Astrocyte (in vitro differentiated cells and primary cell): ENCODE data around the gene TRAK1. TPM values are rescaled to one million over a fixed set of nuclear protein-coding genes. Genes with fewer than 3 reads are reported as not detected.

Experiments
- DNase-seq: peaks from one replicate; pipeline ENCODE4 v3.0.0-alpha.2; 2010; ENCODE audit warnings: low read depth
- FAIRE-seq: peaks from 2 replicates; lab custom pipeline; 2011; peaks lifted over from hg19 to GRCh38; lab: Jason Lieb, UNC
- H2AFZ ChIP-seq: 2 replicates; pipeline ENCODE4 v1.6.0; 2012; ENCODE audit warnings: low read depth, low read length, inconsistent platforms
- H3K27ac ChIP-seq: 2 replicates; pipeline ENCODE4 v1.5.1; 2011; ENCODE audit warnings: low read depth, low read length, inconsistent platforms
- H3K27me3 ChIP-seq: 2 replicates; pipeline ENCODE4 v1.6.0; 2011; ENCODE audit warnings: low read length, inconsistent platforms; ENCODE audit not compliant: insufficient read depth
- H3K36me3 ChIP-seq: 2 replicates; pipeline ENCODE4 v1.5.1; 2011; ENCODE audit warnings: low read length, inconsistent platforms; ENCODE audit not compliant: insufficient read depth
- H3K4me1 ChIP-seq: 2 replicates; pipeline ENCODE4 v1.5.1; 2011; ENCODE audit warnings: low read length, inconsistent platforms; ENCODE audit not compliant: insufficient read depth
- H3K4me2 ChIP-seq: 2 replicates; pipeline ENCODE4 v1.6.0; 2012; ENCODE audit warnings: low read length, inconsistent platforms
- H3K4me3 ChIP-seq: 2 replicates; pipeline ENCODE4 v1.5.1; 2011; ENCODE audit warnings: low read depth, mild to moderate bottlenecking, low read length, inconsistent platforms; ENCODE audit not compliant: insufficient read depth
- H3K79me2 ChIP-seq: 2 replicates; pipeline ENCODE4 v1.6.0; 2012; ENCODE audit warnings: mild to moderate bottlenecking, low read length, inconsistent platforms; ENCODE audit not compliant: insufficient read depth
- H3K9ac ChIP-seq: 2 replicates; pipeline ENCODE4 v1.6.0; 2012; ENCODE audit warnings: mild to moderate bottlenecking, low read length, inconsistent platforms
- H3K9me3 ChIP-seq: 2 replicates; pipeline ENCODE4 v1.5.1; 2012; ENCODE audit warnings: low read depth, mild to moderate bottlenecking, low read length, inconsistent platforms; ENCODE audit not compliant: insufficient read depth
- H4K20me1 ChIP-seq: 2 replicates; pipeline ENCODE4 v1.6.0; 2012; ENCODE audit warnings: low read length, inconsistent platforms; ENCODE audit not compliant: insufficient read depth
- H3K27ac Mint-ChIP-seq: one replicate; pipeline ENCODE4 v1.8.0; 2021; ENCODE audit warnings: mild to moderate bottlenecking, mixed read lengths; ENCODE audit not compliant: unreplicated experiment
- H3K27me3 Mint-ChIP-seq: one replicate; pipeline ENCODE4 v1.8.0; 2021; ENCODE audit warnings: low read depth, mixed read lengths; ENCODE audit not compliant: unreplicated experiment
- H3K36me3 Mint-ChIP-seq: one replicate; pipeline ENCODE4 v1.8.0; 2021; ENCODE audit warnings: low read depth, mixed read lengths; ENCODE audit not compliant: unreplicated experiment
- H3K4me1 Mint-ChIP-seq: one replicate; pipeline ENCODE4 v1.8.0; 2021; ENCODE audit warnings: low read depth, mixed read lengths; ENCODE audit not compliant: unreplicated experiment
- H3K4me3 Mint-ChIP-seq: one replicate; pipeline ENCODE4 v1.8.0; 2021; ENCODE audit warnings: mild to moderate bottlenecking, moderate library complexity, mixed read lengths; ENCODE audit not compliant: unreplicated experiment
- H3K9me3 Mint-ChIP-seq: one replicate; pipeline ENCODE4 v1.8.0; 2021; ENCODE audit warnings: mild to moderate bottlenecking, mixed read lengths; ENCODE audit not compliant: unreplicated experiment
- CTCF ChIP-seq: IDR thresholded peaks from 2 replicates; pipeline ENCODE4 v1.5.1; 2011; ENCODE audit warnings: low read depth, mild to moderate bottlenecking, inconsistent platforms, low read length, moderate library complexity; ENCODE audit not compliant: insufficient read depth
- EZH2 ChIP-seq: IDR thresholded peaks from 2 replicates; pipeline ENCODE4 v1.6.1; 2012; ENCODE audit warnings: mild to moderate bottlenecking, low read length, inconsistent platforms; ENCODE audit not compliant: insufficient read depth
- total RNA-seq: library from RNA; stranded (reverse); gene quantifications from 2 replicates; pipeline ENCODE4 v1.2.1, GENCODE V29; 2021

The TRAK1 gene
- total RNA-seq, 1 donor from 2014 or later: 56.2 TPM

GRCh38 chr3:42068303-42069088 lies 22.7 kb upstream of the TRAK1 start:
- Histone ChIP-seq H3K9me3 (no peaks in the 10 kb centered on the region), H3K27me3 (no peaks in the 10 kb centered on the region), H3K79me2 (peaks cover 73% of the 10 kb centered on the region), H3K9ac (no peak overlapping the region), H3K4me3 (no peak overlapping the region), H3K27ac (no peak overlapping the region), H3K36me3 (no peaks in the 10 kb centered on the region), H4K20me1 (peaks cover 3% of the 10 kb centered on the region), H3K4me2 (no peak overlapping the region), H3K4me1 (peaks cover 38% of the 10 kb centered on the region), H2AFZ (no peak overlapping the region)
- no peak overlapping the region for H3K27ac Mint-ChIP-seq
- peak overlapping the region; percentile 27 for H3K4me3 Mint-ChIP-seq
- no peaks in the 10 kb centered on the region for H3K9me3 Mint-ChIP-seq
- no peaks in the 10 kb centered on the region for H3K27me3 Mint-ChIP-seq
- no peak for DNase-seq
- no peaks in the 10 kb centered on the region for H3K36me3 Mint-ChIP-seq
- TF ChIP-seq EZH2 (no peak), CTCF (no peak)
- H3K4me1 Mint-ChIP-seq: peaks cover 52% of the 10 kb centered on the region
- no peak for FAIRE-seq

GRCh38 chr3:42070089-42070488 lies 21.1 kb upstream of the TRAK1 start:
- TF ChIP-seq EZH2 (no peak), CTCF (no peak)
- FAIRE-seq (no peak), DNase-seq (no peak)
- Mint-ChIP-seq H3K4me3 (no peak overlapping the region), H3K27me3 (no peaks in the 10 kb centered on the region), H3K4me1 (peaks cover 58% of the 10 kb centered on the region), H3K9me3 (no peaks in the 10 kb centered on the region), H3K27ac (no peak overlapping the region), H3K36me3 (no peaks in the 10 kb centered on the region)
- Histone ChIP-seq H3K79me2 (peaks cover 83% of the 10 kb centered on the region), H3K27ac (no peak overlapping the region), H3K4me3 (no peak overlapping the region), H2AFZ (no peak overlapping the region), H3K27me3 (no peaks in the 10 kb centered on the region), H3K9me3 (no peaks in the 10 kb centered on the region), H3K9ac (no peak overlapping the region), H4K20me1 (peaks cover 3% of the 10 kb centered on the region), H3K36me3 (no peaks in the 10 kb centered on the region), H3K4me1 (peaks cover 35% of the 10 kb centered on the region), H3K4me2 (no peak overlapping the region)

- H3K4me3 ChIP-seq: no peak overlapping the region
- H3K4me1 ChIP-seq: peaks cover 35% of the 10 kb centered on the region
- DNase-seq (no peak), FAIRE-seq (no peak)
- Mint-ChIP-seq H3K36me3 (no peaks in the 10 kb centered on the region), H3K9me3 (no peaks in the 10 kb centered on the region), H3K27me3 (no peaks in the 10 kb centered on the region), H3K27ac (no peak overlapping the region), H3K4me1 (peaks cover 58% of the 10 kb centered on the region), H3K4me3 (no peak overlapping the region)
- H4K20me1 ChIP-seq: peaks cover 3% of the 10 kb centered on the region
- H3K9ac ChIP-seq: no peak overlapping the region
- no peaks in the 10 kb centered on the region for H3K27me3 ChIP-seq
- no peak overlapping the region for H3K27ac ChIP-seq
- TF ChIP-seq CTCF (no peak), EZH2 (no peak)
- no peaks in the 10 kb centered on the region for H3K36me3 ChIP-seq
- H3K4me2 ChIP-seq: no peak overlapping the region
- H2AFZ ChIP-seq: no peak overlapping the region
- H3K9me3 ChIP-seq: no peaks in the 10 kb centered on the region
- H3K79me2 ChIP-seq: peaks cover 83% of the 10 kb centered on the region
These were observed 20.6 kb upstream of the TRAK1 start for GRCh38 chr3:42070524-42070923.
